OCI-M2 (cell line): ENCODE measurements around the gene CDCP1.
"Not testable (repeated sequence)": the region's sequence is repeated elsewhere in the genome, so short reads cannot be mapped to it uniquely, and the experiment has no call there.

Experiments used
- DNase-seq: peaks from one replicate; lab custom pipeline; 2025; ENCODE audit not compliant: unreplicated experiment; lab: John Stamatoyannopoulos, UW

CDCP1 gene

GRCh38 chr3:45060165-45060892 lies 85.8 kb downstream of the CDCP1 start:
- no peak for DNase-seq

- no peak for DNase-seq
Measured at GRCh38 chr3:45059132-45059531, 87.0 kb downstream of the CDCP1 start.

- no peak for DNase-seq
Measured at GRCh38 chr3:45057557-45057956, 88.6 kb downstream of the CDCP1 start.

- DNase-seq: no peak
Measured at GRCh38 chr3:45056608-45057301, 89.4 kb downstream of the CDCP1 start.

GRCh38 chr3:45055411-45056143 lies 90.6 kb downstream of the CDCP1 start:
- no peak for DNase-seq

DNA sequence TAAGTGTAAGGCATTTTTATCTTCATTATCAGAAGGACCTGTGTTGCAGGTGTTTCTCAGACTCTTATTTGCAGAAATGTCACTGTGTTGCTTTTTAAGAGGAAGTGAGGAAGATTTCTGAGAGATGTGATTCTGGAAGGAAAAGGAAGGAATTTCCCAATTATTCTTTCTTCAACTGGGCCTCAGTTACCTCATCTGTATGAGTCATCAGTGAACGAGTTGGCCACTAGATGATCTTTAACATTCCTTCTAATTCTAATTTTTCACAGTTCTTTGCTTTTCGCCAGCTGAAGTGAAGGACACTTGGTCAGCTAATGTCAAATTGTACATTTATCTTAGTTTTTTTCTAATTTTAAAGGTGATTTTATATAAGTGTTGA lies 91.2 kb downstream of the CDCP1 start:
- no peak for DNase-seq

- DNase-seq: no peak
Measured at GRCh38 chr3:45054196-45054857, 91.9 kb downstream of the CDCP1 start.

- not testable (repeated sequence) for DNase-seq
Measured at GRCh38 chr3:45053805-45054195, 92.4 kb downstream of the CDCP1 start.

DNA sequence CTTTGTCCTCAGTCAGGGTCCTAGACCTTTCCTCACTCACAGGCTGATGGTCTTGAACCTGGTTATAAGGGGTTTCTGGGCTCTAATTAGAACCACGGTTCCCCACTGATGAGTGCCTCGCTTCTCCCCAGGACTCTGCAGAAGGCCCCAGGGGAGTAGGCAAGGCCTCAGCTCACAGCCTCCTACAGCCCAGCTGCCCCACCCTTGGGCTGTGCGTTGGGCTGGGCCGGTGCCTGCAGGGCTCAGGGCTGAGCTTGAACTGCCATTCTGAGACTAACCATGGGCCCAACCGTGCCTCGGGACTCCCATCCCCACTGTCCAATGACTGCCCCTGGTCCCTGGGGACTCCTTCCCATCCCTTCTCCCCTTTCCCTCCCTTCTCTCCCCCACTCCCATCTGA lies 94.5 kb downstream of the CDCP1 start:
- DNase-seq: no peak

DNA sequence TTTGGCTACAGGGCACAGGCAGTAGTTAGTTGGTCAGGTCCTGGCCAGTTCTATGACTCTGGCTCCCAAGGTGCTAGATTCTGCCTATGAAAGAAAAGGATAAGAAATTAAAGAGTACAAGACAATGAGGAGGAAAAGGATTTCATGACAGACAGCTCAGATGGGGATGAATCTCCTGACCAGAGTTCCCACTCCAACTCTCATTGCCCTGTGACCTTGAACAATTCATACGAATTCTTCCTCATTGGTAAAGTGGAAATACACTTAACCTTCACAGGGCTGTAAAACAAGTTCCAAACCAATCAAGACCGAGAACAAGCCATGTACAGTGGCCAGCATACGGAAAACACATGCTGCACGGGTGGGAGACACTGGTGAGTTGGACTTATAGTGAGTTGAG lies 96.4 kb downstream of the CDCP1 start:
- DNase-seq: no peak

DNA sequence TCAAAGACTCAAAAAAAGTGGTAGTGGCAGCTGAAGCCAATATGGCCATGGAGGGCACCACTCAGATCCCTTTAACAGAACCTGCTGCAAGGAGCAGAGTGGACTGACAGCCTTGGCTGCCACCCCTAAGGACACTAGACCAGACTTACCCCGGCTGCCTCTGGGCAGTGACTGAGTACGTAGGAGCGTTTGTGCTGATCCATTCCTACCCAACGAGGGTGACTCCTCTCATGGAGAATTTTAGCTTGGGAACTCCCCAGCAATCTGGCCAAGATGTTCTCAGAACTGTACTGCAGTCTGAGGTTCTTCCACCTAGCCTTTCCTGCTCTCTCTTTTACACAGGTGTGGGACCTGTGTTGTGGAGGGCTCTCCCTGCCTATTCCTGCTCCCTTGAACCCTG lies 97.9 kb downstream of the CDCP1 start:
- no peak for DNase-seq

GRCh38 chr3:45043728-45044299 lies 102.4 kb downstream of the CDCP1 start:
- DNase-seq: no peak

DNA sequence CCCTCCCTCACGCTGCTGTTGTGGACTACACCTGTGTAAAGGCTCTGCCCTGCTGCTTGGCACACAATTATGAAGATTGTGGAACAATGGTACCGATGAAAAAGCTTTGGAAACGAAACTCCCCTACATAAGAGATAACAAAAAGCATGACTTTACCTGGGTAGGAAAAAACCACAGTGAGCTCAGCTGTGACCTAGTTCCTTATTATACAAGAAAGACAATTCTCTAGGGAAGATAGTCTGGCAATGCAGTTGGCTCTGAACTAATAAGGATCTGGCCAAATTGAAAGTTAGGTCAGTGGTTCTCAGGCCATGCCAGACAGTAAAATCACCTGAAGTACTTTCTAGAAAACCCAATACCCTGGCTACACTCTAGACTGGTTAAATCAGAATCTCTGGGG lies 104.0 kb downstream of the CDCP1 start:
- DNase-seq: no peak

DNA sequence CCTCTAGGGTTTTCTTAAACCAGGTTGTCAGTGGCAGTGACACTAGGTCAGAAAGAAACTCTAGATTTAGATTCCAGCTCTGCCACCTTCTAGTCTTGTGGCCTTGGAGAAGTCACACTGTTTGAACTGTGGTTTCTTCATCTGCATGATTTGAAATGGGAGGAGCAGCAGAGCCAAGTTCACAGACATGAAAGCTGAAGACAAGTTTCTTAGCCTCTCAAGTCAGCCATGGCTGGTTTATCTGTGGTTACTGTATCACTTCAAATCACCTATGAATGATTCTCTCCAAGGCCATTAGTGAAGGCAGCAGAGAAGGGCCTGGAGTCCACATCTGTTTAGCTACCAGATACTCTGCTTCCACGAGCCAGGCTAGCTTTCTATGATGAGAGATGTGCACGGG lies 104.5 kb downstream of the CDCP1 start:
- DNase-seq: no peak

GRCh38 chr3:45037720-45038455 lies 108.3 kb downstream of the CDCP1 start:
- peak; percentile 88 for DNase-seq

DNA sequence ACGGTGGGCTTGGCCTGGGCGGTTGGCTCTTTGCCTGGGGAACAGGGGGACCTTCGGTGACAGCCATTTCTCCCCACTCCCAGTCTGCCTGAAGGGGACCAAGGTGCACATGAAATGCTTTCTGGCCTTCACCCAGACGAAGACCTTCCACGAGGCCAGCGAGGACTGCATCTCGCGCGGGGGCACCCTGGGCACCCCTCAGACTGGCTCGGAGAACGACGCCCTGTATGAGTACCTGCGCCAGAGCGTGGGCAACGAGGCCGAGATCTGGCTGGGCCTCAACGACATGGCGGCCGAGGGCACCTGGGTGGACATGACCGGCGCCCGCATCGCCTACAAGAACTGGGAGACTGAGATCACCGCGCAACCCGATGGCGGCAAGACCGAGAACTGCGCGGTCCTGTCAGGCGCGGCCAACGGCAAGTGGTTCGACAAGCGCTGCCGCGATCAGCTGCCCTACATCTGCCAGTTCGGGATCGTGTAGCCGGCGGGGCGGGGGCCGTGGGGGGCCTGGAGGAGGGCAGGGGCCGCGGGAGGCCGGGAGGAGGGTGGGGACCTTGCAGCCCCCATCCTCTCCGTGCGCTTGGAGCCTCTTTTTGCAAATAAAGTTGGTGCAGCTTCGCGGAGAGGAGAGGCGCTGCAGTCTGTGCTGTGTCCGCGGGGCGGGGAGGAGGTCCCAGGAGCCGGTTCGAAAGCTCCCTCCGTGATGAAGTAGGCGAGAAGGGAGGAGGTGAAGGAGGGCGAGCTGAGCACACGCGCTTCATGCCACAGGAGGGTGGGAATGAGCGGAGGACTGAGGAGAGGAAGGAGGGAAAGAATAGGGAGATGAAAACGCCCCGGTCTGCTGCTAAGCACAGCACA lies 110.5 kb downstream of the CDCP1 start:
- no peak for DNase-seq

DNA sequence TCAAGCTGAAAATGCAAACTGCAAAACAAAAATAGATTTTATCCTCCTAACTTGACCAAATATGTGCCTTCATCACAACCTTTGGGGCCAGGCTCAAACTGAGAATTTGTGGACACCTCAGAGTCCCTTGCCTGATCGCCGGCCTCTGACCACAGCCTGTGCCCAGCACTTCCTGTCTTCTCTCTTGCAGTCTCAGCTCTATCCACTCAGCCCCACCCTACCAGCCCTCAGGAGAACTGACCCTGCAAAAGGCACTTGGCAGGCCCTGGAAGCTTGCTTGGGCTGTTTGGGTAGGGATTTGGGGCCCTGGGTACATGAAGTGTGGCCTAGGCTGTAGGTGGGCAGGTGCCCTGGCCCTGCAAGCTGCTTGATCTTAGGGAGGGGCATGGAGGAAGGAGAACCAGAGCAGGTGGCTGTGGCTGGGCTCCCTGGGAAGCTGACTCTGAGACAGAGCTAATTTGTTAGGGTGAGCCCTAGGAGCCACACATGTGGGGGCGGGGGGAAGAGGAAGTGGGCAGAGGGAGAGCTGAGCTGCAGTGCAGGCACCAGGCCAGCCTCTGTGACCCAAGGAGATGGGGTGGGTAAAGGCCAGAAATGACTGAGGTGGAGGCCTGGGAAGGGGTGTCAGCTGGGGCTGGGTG lies 111.4 kb downstream of the CDCP1 start:
- no peak for DNase-seq

DNA sequence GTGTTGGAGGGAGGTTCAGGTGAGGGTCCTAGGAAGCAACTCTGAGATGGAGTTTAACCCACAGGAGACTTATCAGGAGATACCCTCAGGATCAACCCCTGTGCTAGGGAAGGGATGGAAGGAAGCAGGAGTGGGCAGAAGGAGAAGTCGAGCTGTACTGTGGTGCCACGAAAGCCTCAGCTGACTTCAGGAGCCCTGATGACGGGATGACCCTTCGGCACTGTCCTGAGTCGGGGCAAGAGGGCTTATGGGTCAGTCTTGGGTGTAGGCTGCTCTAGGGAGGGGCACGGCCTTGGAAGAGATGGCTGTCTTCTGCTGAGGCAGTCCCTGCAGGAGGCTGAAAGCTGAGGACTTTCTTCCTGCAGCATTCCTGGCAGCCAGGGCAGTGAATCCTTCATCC lies 112.4 kb downstream of the CDCP1 start:
- no peak for DNase-seq
